HG02588 (cell line): ENCODE data around the gene NRP1.

Source experiments
- ATAC-seq: cut with Tn5 transposase; IDR thresholded peaks from one replicate; pipeline ENCODE4 v1.9.1; 2021; ENCODE audit warnings: mild to moderate bottlenecking, moderate library complexity; ENCODE audit not compliant: unreplicated experiment

NRP1 gene

GRCh38 chr10:33293531-33294170, 40.8 kb downstream of the NRP1 start:
- ATAC-seq: no peak

- no peak for ATAC-seq
These were observed 41.4 kb downstream of the NRP1 start for GRCh38 chr10:33293076-33293475.

GRCh38 chr10:33291053-33291592, 43.3 kb downstream of the NRP1 start:
- ATAC-seq: no peak

GRCh38 chr10:33290321-33291052, 44.0 kb downstream of the NRP1 start:
- no peak for ATAC-seq

GRCh38 chr10:33289776-33290175, 44.7 kb downstream of the NRP1 start:
- no peak for ATAC-seq

- ATAC-seq: no peak
These were observed 46.3 kb downstream of the NRP1 start for GRCh38 chr10:33288127-33288526.

GRCh38 chr10:33287112-33287511, 47.4 kb downstream of the NRP1 start:
- ATAC-seq: no peak

GRCh38 chr10:33286157-33286934, 48.1 kb downstream of the NRP1 start:
- ATAC-seq: no peak

- no peak for ATAC-seq
These were observed 49.5 kb downstream of the NRP1 start for GRCh38 chr10:33284945-33285344.

- ATAC-seq: no peak
These were observed 54.5 kb downstream of the NRP1 start for GRCh38 chr10:33279811-33280602.

GRCh38 chr10:33279276-33279675, 55.2 kb downstream of the NRP1 start:
- no peak for ATAC-seq

GRCh38 chr10:33278198-33278597, 56.3 kb downstream of the NRP1 start:
- no peak for ATAC-seq

GRCh38 chr10:33277135-33277536, 57.3 kb downstream of the NRP1 start:
- ATAC-seq: no peak

- ATAC-seq: no peak
These were observed 58.1 kb downstream of the NRP1 start for GRCh38 chr10:33276282-33276923.

GRCh38 chr10:33274096-33274785, 60.2 kb downstream of the NRP1 start:
- no peak for ATAC-seq

- no peak for ATAC-seq
These were observed 61.0 kb downstream of the NRP1 start for GRCh38 chr10:33273295-33274002.

- no peak for ATAC-seq
These were observed 61.8 kb downstream of the NRP1 start for GRCh38 chr10:33272635-33273034.

GRCh38 chr10:33271969-33272583, 62.4 kb downstream of the NRP1 start:
- ATAC-seq: no peak

GRCh38 chr10:33270971-33271370, 63.5 kb downstream of the NRP1 start:
- no peak for ATAC-seq
